ENCODE results near the gene DDX11. TPM values are rescaled to one million over a fixed set of nuclear protein-coding genes. Genes with fewer than 3 reads are reported as not detected.

Gene DDX11
- polyA plus RNA-seq, 3 donors = 0.61 to 41.2 (median 1.7) TPM

DNA sequence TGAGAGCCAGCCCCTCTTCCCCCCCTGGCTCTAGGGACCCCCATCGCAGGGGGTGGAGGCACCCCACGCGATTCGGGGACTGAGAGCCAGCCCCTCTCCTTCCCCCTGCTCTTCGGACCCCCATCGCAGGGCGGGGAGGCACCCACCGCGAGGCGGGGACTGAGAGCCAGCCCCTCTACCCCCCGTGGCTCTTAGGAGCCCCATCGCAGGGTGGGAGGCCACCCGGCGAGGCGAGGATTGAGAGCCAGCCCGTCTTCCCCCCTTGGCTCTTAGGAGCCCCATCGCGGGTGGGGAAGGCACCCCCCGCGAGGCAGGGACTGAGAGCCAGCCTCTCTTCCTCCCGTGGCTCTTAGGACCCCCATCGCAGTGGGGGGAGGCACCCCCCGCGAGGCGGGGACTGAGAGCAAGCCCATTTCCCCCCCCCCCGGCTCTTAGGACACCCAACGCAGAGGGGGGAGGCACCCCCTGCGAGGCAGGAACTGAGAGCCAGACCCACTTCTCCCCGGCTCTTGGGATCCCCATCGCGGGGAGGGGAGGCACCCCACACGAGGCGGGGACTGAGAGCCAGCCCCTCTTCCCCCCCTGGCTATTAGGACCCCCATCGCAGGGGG, 45.6 kb downstream of the DDX11 start:
- Histone ChIP-seq H2AFZ (ENCODE audit: insufficient read depth, low read depth, low read length, poor library complexity, severe bottlenecking) (no peak overlapping the region), H3K27me3 (ENCODE audit: control insufficient read depth in 2 of 2, insufficient read depth in 2 of 2, low read length in 2 of 2) (peaks cover 0 to 37% of the 10 kb centered on the region in 2 donors), H3K4me2 (replicated peaks; ENCODE audit: extremely low read depth, low read length, poor library complexity, severe bottlenecking) (peak overlapping the region; percentile 19), H3K36me3 (replicated peaks in 1 of 2; ENCODE audit: control insufficient read depth in 1 of 2, insufficient read depth in 2 of 2, low read length in 2 of 2) (no peaks in the 10 kb centered on the region), H3K9me3 (replicated peaks in 1 of 2; ENCODE audit: control insufficient read depth in 1 of 2, insufficient read depth in 1 of 2, low read length in 2 of 2) (peaks cover 7 to 15% of the 10 kb centered on the region in 2 donors), H3K27ac (ENCODE audit: low read depth in 1 of 2, low read length in 2 of 2) (no peak overlapping the region), H3K4me1 (ENCODE audit: control insufficient read depth in 1 of 2, insufficient read depth in 2 of 2, low read length in 2 of 2) (peaks cover 26 to 29% of the 10 kb centered on the region in 2 donors), H4K20me1 (ENCODE audit: insufficient read depth, low read length) (no peaks in the 10 kb centered on the region), H3K4me3 (replicated peaks in 1 of 3; ENCODE audit: low read depth in 2 of 3, low read length in 3 of 3) (peak overlapping the region in 2 of 3 experiments; percentile 2 to 25), H3K9ac (ENCODE audit: insufficient read depth, low read length, poor library complexity, severe bottlenecking) (no peak overlapping the region), H3K79me2 (ENCODE audit: insufficient read depth, low read length) (no peaks in the 10 kb centered on the region)
- intact Hi-C loops (cut with micrococcal nuclease) = no loop called here
- no peak for DNase-seq
- Mint-ChIP-seq H3K4me1 (peaks cover 15% of the 10 kb centered on the region), H3K36me3 (no peaks in the 10 kb centered on the region), H3K27ac (no peak overlapping the region), H3K27me3 (ENCODE audit: low read depth in 3 of 3) (peaks cover 16 to 49% (median 22%) of the 10 kb centered on the region in 3 donors), H3K4me3 (peak overlapping the region in 1 of 2 donors; percentile 82), H3K9me3 (peaks cover 0 to 23% (median 2%) of the 10 kb centered on the region in 7 donors)
- 10% methylated on average over 11 of the region's 34 CpGs for WGBS (ENCODE audit: insufficient coverage)
- no peak for TF ChIP-seq CTCF (IDR thresholded peaks at IDR 0.05)

- intact Hi-C loops (cut with micrococcal nuclease) = no loop called here
Observed at GRCh38 chr12:31119803-31120211, 46.1 kb downstream of the DDX11 start.

More at GRCh38 chr12:31119803-31120211, 46.1 kb downstream of the DDX11 start:
- H3K9me3 ChIP-seq (replicated peaks in 1 of 2; ENCODE audit: control insufficient read depth in 1 of 2, insufficient read depth in 1 of 2, low read length in 2 of 2) = peaks cover 7 to 15% of the 10 kb centered on the region in 2 donors
- 8% methylated on average over 7 of the region's 24 CpGs for WGBS (ENCODE audit: insufficient coverage)
- Mint-ChIP-seq H3K4me3 (peak overlapping the region in 1 of 2 donors; percentile 26), H3K27ac (no peak overlapping the region), H3K36me3 (no peaks in the 10 kb centered on the region), H3K27me3 (ENCODE audit: low read depth in 3 of 3) (peaks cover 16 to 49% (median 22%) of the 10 kb centered on the region in 3 donors), H3K9me3 (peaks cover 0 to 23% (median 2%) of the 10 kb centered on the region in 7 donors), H3K4me1 (peaks cover 15% of the 10 kb centered on the region)
- H3K4me3 ChIP-seq (replicated peaks in 1 of 3; ENCODE audit: low read depth in 2 of 3, low read length in 3 of 3) = peak overlapping the region in 1 of 3 experiments; percentile 25
- peaks cover 26 to 29% of the 10 kb centered on the region in 2 donors for H3K4me1 ChIP-seq (ENCODE audit: control insufficient read depth in 1 of 2, insufficient read depth in 2 of 2, low read length in 2 of 2)
- H4K20me1 ChIP-seq (ENCODE audit: insufficient read depth, low read length) = no peaks in the 10 kb centered on the region
- no peak for DNase-seq
- no peak for TF ChIP-seq CTCF (IDR thresholded peaks at IDR 0.05)
- no peaks in the 10 kb centered on the region for H3K79me2 ChIP-seq (ENCODE audit: insufficient read depth, low read length)
- peaks cover 0 to 37% of the 10 kb centered on the region in 2 donors for H3K27me3 ChIP-seq (ENCODE audit: control insufficient read depth in 2 of 2, insufficient read depth in 2 of 2, low read length in 2 of 2)
- peak overlapping the region; percentile 19 for H3K4me2 ChIP-seq (replicated peaks; ENCODE audit: extremely low read depth, low read length, poor library complexity, severe bottlenecking)
- H3K9ac ChIP-seq (ENCODE audit: insufficient read depth, low read length, poor library complexity, severe bottlenecking) = no peak overlapping the region
- no peaks in the 10 kb centered on the region for H3K36me3 ChIP-seq (replicated peaks in 1 of 2; ENCODE audit: control insufficient read depth in 1 of 2, insufficient read depth in 2 of 2, low read length in 2 of 2)
- H2AFZ ChIP-seq (ENCODE audit: insufficient read depth, low read depth, low read length, poor library complexity, severe bottlenecking) = no peak overlapping the region
- H3K27ac ChIP-seq (ENCODE audit: low read depth in 1 of 2, low read length in 2 of 2) = no peak overlapping the region

All from CD14-positive monocyte (primary cell).